ENCODE data around the gene FGD6. TPM values are rescaled to one million over a fixed set of nuclear protein-coding genes. Genes with fewer than 3 reads are reported as not detected.

The FGD6 gene
- total RNA-seq, 4 donors from 2014 or later, result 16.2 to 46.9 (median 25.0) TPM

DNA sequence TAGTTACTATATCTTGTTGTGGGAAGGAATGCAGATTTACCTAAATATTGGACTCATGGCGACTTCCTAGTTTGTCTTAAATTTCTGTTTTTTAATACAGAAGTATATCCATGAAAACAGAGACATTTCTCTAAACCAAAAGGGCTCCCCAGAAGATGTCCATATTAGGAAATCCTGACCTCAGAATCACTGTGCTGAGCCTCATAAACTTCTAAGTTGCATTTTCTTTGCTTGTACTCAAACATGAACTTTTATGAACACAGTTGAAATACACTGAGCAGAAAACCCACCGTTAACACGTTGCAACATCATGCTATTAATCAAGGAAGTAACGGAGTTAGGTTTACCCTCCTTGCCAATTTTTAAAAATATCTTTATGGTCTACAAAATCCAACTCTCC, 100.9 kb downstream of the FGD6 start:
- Histone ChIP-seq H3K4me3 (no peak overlapping the region), H3K27me3 (no peaks in the 10 kb centered on the region), H3K4me1 (peaks cover 27% of the 10 kb centered on the region), H3K9me3 (no peaks in the 10 kb centered on the region), H3K36me3 (peaks cover 15% of the 10 kb centered on the region), H3K27ac (no peak overlapping the region)
- 43% methylated on average over 4 of the region's 4 CpGs for WGBS
- DNase-seq (ENCODE audit: low spot score in 2 of 2), result no peak
- TF ChIP-seq, protein P1, sequence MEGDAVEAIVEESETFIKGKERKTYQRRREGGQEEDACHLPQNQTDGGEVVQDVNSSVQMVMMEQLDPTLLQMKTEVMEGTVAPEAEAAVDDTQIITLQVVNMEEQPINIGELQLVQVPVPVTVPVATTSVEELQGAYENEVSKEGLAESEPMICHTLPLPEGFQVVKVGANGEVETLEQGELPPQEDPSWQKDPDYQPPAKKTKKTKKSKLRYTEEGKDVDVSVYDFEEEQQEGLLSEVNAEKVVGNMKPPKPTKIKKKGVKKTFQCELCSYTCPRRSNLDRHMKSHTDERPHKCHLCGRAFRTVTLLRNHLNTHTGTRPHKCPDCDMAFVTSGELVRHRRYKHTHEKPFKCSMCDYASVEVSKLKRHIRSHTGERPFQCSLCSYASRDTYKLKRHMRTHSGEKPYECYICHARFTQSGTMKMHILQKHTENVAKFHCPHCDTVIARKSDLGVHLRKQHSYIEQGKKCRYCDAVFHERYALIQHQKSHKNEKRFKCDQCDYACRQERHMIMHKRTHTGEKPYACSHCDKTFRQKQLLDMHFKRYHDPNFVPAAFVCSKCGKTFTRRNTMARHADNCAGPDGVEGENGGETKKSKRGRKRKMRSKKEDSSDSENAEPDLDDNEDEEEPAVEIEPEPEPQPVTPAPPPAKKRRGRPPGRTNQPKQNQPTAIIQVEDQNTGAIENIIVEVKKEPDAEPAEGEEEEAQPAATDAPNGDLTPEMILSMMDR (IDR thresholded peaks at IDR 0.05), result no peak
- no peak for TF ChIP-seq POLR2A (IDR thresholded peaks at IDR 0.05)
- no peak for TF ChIP-seq POLR2AphosphoS5 (IDR thresholded peaks at IDR 0.05)
- TF ChIP-seq EP300 (IDR thresholded peaks at IDR 0.05), result no peak

DNA sequence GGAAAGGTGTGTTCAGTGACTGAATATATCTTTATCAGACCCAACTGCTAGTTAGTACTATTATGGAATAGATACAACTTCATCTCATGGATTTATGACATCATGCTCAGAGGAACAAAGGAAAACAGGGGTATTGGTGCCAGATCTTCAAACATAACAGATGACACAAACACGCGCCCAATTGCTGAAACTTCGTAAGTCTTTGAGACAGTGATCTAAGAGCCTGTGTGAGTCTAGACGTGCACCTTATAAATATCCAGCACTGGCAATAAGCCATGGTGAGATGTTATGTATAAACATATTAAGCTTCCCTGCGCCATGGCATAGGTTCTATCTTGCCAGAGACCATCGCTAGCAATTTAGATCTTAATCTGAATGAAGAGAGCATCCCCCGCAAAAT, 101.6 kb downstream of the FGD6 start:
- no peak overlapping the region for H3K27ac ChIP-seq
- WGBS, result 47% methylated on average over 7 of the region's 7 CpGs

DNA sequence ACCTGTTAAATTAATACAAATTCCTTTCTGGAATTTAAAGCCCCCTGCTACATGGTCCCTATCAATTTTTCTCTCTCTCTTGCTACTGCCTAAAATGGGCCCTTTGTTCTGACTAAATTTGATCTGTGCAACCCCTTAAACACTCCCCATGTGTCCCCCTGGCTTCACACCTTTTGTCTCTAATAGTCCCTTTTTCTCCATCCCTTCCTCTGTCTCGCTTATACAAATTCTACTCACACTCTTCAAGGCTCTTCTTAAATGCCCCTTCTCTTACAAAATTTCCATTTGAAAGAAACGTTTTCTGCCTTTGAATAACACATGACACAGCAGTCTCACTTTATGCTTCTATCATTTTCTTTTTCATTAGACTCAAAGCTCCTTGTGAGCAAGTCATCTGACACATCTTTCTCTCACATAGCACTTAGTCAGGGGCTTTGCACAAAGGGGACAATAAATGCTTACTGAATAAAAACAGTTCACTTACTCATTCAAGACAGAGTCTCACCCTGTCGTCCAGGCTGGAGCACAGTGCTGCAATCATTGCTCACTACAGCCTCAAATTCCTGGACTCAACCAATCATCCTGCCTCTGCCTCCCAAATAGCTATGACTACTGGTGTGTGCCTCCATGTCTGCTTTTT, 102.4 kb downstream of the FGD6 start:
- no peaks in the 10 kb centered on the region for H3K9me3 ChIP-seq
- 81% methylated on average over 3 of the region's 3 CpGs for WGBS
- H3K4me3 ChIP-seq, result no peak overlapping the region
- H3K27me3 ChIP-seq, result no peaks in the 10 kb centered on the region
- H3K27ac ChIP-seq, result no peak overlapping the region
- peaks cover 27% of the 10 kb centered on the region for H3K4me1 ChIP-seq
- peaks cover 15% of the 10 kb centered on the region for H3K36me3 ChIP-seq
- TF ChIP-seq EP300 (IDR thresholded peaks at IDR 0.05) (no peak), POLR2A (IDR thresholded peaks at IDR 0.05) (no peak), POLR2AphosphoS5 (IDR thresholded peaks at IDR 0.05) (no peak)
- TF ChIP-seq, protein P1 (IDR thresholded peaks at IDR 0.05), result no peak
- no peak for DNase-seq (ENCODE audit: low spot score in 2 of 2)

More for the DNA sequence above, 101.6 kb downstream of the FGD6 start:
- Histone ChIP-seq H3K4me3 (no peak overlapping the region), H3K36me3 (peaks cover 15% of the 10 kb centered on the region), H3K9me3 (no peaks in the 10 kb centered on the region), H3K4me1 (peaks cover 27% of the 10 kb centered on the region), H3K27me3 (no peaks in the 10 kb centered on the region)
- TF ChIP-seq, protein P1 (IDR thresholded peaks at IDR 0.05), result no peak
- TF ChIP-seq POLR2AphosphoS5 (IDR thresholded peaks at IDR 0.05) (no peak), EP300 (IDR thresholded peaks at IDR 0.05) (no peak), POLR2A (IDR thresholded peaks at IDR 0.05) (no peak)
- DNase-seq (ENCODE audit: low spot score in 2 of 2), result no peak

DNA sequence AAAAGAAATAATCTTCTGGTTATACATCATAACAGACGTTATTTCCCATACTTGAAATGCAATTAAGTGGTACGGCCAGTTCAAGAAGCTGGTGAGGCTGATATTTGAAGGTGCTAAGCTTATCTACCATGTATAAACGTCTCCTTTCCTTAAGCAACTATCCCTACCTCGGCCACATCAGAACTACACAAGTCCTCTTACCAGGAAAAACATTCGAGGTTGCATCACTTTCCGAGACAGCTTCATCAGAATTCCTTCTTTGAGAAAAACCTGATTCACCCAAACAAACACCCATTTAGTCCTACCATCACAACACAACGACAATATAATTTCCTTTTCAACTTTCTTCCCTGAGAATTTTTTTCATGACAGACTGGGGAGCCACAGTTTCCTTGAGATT, 109.9 kb downstream of the FGD6 start:
- 89% methylated on average over 7 of the region's 7 CpGs for WGBS
- Histone ChIP-seq H3K4me3 (no peak overlapping the region), H3K27me3 (no peaks in the 10 kb centered on the region), H3K4me1 (no peaks in the 10 kb centered on the region), H3K9me3 (no peaks in the 10 kb centered on the region), H3K27ac (no peak overlapping the region), H3K36me3 (peaks cover 53% of the 10 kb centered on the region)
- TF ChIP-seq, protein P1 (IDR thresholded peaks at IDR 0.05), result no peak
- no peak for TF ChIP-seq POLR2AphosphoS5 (IDR thresholded peaks at IDR 0.05)
- no peak for TF ChIP-seq POLR2A (IDR thresholded peaks at IDR 0.05)
- DNase-seq (ENCODE audit: low spot score in 2 of 2), result no peak

DNA sequence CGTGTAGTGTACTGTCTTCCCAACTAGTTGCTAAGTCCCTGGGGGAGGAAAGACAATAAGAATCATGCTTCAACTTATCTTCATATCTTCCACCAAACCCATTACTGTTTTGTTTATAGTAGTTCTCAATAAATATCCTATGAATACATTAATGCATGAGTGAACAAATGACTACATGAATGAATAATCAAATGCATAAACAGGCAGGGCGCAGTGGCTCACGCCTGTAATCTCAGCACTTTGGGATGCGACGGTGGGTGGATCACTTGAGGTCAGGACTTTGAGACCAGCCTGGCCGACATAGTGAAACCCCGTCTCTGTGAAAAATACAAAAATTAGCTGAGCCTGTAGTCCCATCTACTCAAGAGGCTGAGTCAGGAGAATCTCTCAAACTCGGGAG, 111.7 kb downstream of the FGD6 start:
- no peak for TF ChIP-seq POLR2A (IDR thresholded peaks at IDR 0.05)
- TF ChIP-seq EP300 (IDR thresholded peaks at IDR 0.05), result no peak
- TF ChIP-seq POLR2AphosphoS5 (IDR thresholded peaks at IDR 0.05), result no peak
- DNase-seq (ENCODE audit: low spot score in 2 of 2), result no peak
- Histone ChIP-seq H3K9me3 (no peaks in the 10 kb centered on the region), H3K4me3 (no peak overlapping the region), H3K27ac (no peak overlapping the region), H3K4me1 (no peaks in the 10 kb centered on the region), H3K36me3 (peaks cover 45% of the 10 kb centered on the region), H3K27me3 (no peaks in the 10 kb centered on the region)
- WGBS, result 89% methylated on average over 8 of the region's 8 CpGs
